CD14-positive monocyte (primary cell): ENCODE data around the gene TTLL4. TPM values are rescaled to one million over a fixed set of nuclear protein-coding genes. Genes with fewer than 3 reads are reported as not detected.

ENCODE experiments used
- DNase-seq, 3 donors: peaks; one replicate each; pipeline ENCODE4 v3.0.0-alpha.2; 2011 to 2022
- H2AFZ ChIP-seq: 2 replicates; pipeline ENCODE4 v1.6.0; 2012; ENCODE audit warnings: mild to moderate bottlenecking, low read depth, low read length, inconsistent platforms; ENCODE audit not compliant: insufficient read depth, poor library complexity, severe bottlenecking
- H3K27ac ChIP-seq, 2 donors: 1 replicate in 1 of 2; 2 replicates in 1 of 2; pipeline ENCODE4 v1.5.1; 2012 to 2013; ENCODE audit warnings: low read length in 2 of 2, control low read depth in 1 of 2, inconsistent platforms in 1 of 2, low read depth in 1 of 2, mild to moderate bottlenecking in 1 of 2
- H3K27me3 ChIP-seq, 2 donors: one replicate each; pipeline versions ENCODE4 v1.6.0 to v1.6.1; 2011 to 2013; ENCODE audit warnings: low read length in 2 of 2; ENCODE audit not compliant: control insufficient read depth in 2 of 2, insufficient read depth in 2 of 2
- H3K36me3 ChIP-seq, 2 donors: replicated peaks in 1 of 2; 1 replicate in 1 of 2; 2 replicates in 1 of 2; pipeline versions ENCODE4 v1.5.1 to v1.6.1; 2012 to 2013; ENCODE audit warnings: low read length in 2 of 2, control low read depth in 1 of 2, inconsistent platforms in 1 of 2, mild to moderate bottlenecking in 1 of 2; ENCODE audit not compliant: insufficient read depth in 2 of 2, control insufficient read depth in 1 of 2
- H3K4me1 ChIP-seq, 2 donors: 1 replicate in 1 of 2; 2 replicates in 1 of 2; pipeline versions ENCODE4 v1.5.1 to v1.6.1; 2012 to 2013; ENCODE audit warnings: low read length in 2 of 2, control low read depth in 1 of 2, inconsistent platforms in 1 of 2, mild to moderate bottlenecking in 1 of 2, moderate library complexity in 1 of 2; ENCODE audit not compliant: insufficient read depth in 2 of 2, control insufficient read depth in 1 of 2
- H3K4me2 ChIP-seq: replicated peaks from 2 replicates; pipeline ENCODE3; 2012; ENCODE audit warnings: low read length, moderate library complexity, mild to moderate bottlenecking; ENCODE audit not compliant: poor library complexity, severe bottlenecking; ENCODE audit errors: extremely low read depth
- H3K4me3 ChIP-seq, 3 experiments: fragments of 200-600 bp in 1 of 3; sonication (generic) in 1 of 3; replicated peaks in 1 of 3; 1 replicate in 2 of 3; 2 replicates in 1 of 3; pipeline ENCODE4 v1.5.1; 2011 to 2013; ENCODE audit warnings: low read length in 3 of 3, mild to moderate bottlenecking in 3 of 3, control low read depth in 2 of 3, low read depth in 2 of 3, inconsistent platforms in 1 of 3, moderate library complexity in 1 of 3
- H3K79me2 ChIP-seq: 2 replicates; pipeline ENCODE4 v1.6.0; 2012; ENCODE audit warnings: mild to moderate bottlenecking, control low read depth, inconsistent platforms, low read length, moderate library complexity; ENCODE audit not compliant: insufficient read depth
- H3K9ac ChIP-seq: 2 replicates; pipeline ENCODE4 v1.6.0; 2017; ENCODE audit warnings: low read length, mild to moderate bottlenecking; ENCODE audit not compliant: insufficient read depth, poor library complexity, severe bottlenecking
- H3K9me3 ChIP-seq, 2 donors: replicated peaks in 1 of 2; 1 replicate in 1 of 2; 2 replicates in 1 of 2; pipeline versions ENCODE4 v1.5.1 to v1.6.1; 2012 to 2013; ENCODE audit warnings: low read length in 2 of 2, control low read depth in 1 of 2; ENCODE audit not compliant: control insufficient read depth in 1 of 2, insufficient read depth in 1 of 2
- H4K20me1 ChIP-seq: 2 replicates; pipeline ENCODE4 v1.6.0; 2012; ENCODE audit warnings: mild to moderate bottlenecking, low read length, control low read depth, moderate library complexity; ENCODE audit not compliant: insufficient read depth
- H3K27ac Mint-ChIP-seq, 7 donors: one replicate each; pipeline ENCODE4 v1.8.0; 2020; ENCODE audit warnings: mild to moderate bottlenecking in 7 of 7, mixed read lengths in 7 of 7, moderate library complexity in 6 of 7, inconsistent platforms in 2 of 7
- H3K27me3 Mint-ChIP-seq, 3 donors: one replicate each; pipeline ENCODE4 v1.8.0; 2021 to 2022; ENCODE audit warnings: low read depth in 3 of 3, mild to moderate bottlenecking in 3 of 3, mixed read lengths in 3 of 3, moderate library complexity in 3 of 3, inconsistent platforms in 1 of 3
- H3K36me3 Mint-ChIP-seq, 2 donors: one replicate each; pipeline ENCODE4 v1.8.0; 2020; ENCODE audit warnings: mixed read lengths in 2 of 2, inconsistent platforms in 1 of 2, mild to moderate bottlenecking in 1 of 2
- H3K4me1 Mint-ChIP-seq: one replicate; pipeline ENCODE4 v1.8.0; 2020; ENCODE audit warnings: mild to moderate bottlenecking, mixed read lengths
- H3K4me3 Mint-ChIP-seq, 2 donors: one replicate each; pipeline ENCODE4 v1.8.0; 2020; ENCODE audit warnings: mild to moderate bottlenecking in 2 of 2, mixed read lengths in 2 of 2, moderate library complexity in 1 of 2
- H3K9me3 Mint-ChIP-seq, 7 donors: one replicate each; pipeline ENCODE4 v1.8.0; 2020 to 2022; ENCODE audit warnings: mixed read lengths in 7 of 7, mild to moderate bottlenecking in 6 of 7, moderate library complexity in 6 of 7, inconsistent platforms in 2 of 7
- CTCF ChIP-seq: fragments of 200-600 bp; IDR thresholded peaks from one replicate; pipeline ENCODE4 v1.8.0; 2022; ENCODE audit warnings: antibody characterized with exemption, mild to moderate bottlenecking
- WGBS: methylation state at CpG from one replicate; pipeline ENCODE4 v1.1.5; 2013; ENCODE audit warnings: missing lambda C conversion rate; ENCODE audit not compliant: insufficient coverage; 5-methylcytosine and 5-hydroxymethylcytosine counted together
- intact Hi-C, 2 donors: fragments of 100-400 bp; cut with micrococcal nuclease; formaldehyde crosslinking; loops; one replicate each; pipeline versions ENCODE4 v1.15.0 to v1.15.1; 2023
- polyA plus RNA-seq, 3 donors: library from polyadenylated mRNA; depleted of rRNA in 1 of 3; unstranded in 2 of 3; stranded (reverse) in 1 of 3; fragments of 300-500 nt in 2 of 3; fragments of >200 nt in 1 of 3; fragmentation: Illumina TruSeq in 2 of 3; gene quantifications; 1 replicate in 2 of 3; 2 replicates in 1 of 3; pipeline ENCODE4 v1.2.3, GENCODE V29; 2012 to 2021

TTLL4 gene
- polyA plus RNA-seq, 3 donors = 13.5 to 90.2 (median 16.3) TPM

GRCh38 chr2:218679119-218679518, 31.5 kb upstream of the TTLL4 start:
- WGBS = 0% methylated on average over 4 of the region's 4 CpGs
- Histone ChIP-seq H3K9ac (no peak overlapping the region), H3K36me3 (no peaks in the 10 kb centered on the region)

GRCh38 chr2:218680061-218680460, 30.6 kb upstream of the TTLL4 start:
- Histone ChIP-seq H4K20me1 (no peaks in the 10 kb centered on the region), H2AFZ (no peak overlapping the region)
- intact Hi-C loops = no loop called here

More at GRCh38 chr2:218679119-218679518, 31.5 kb upstream of the TTLL4 start:
- H3K36me3 Mint-ChIP-seq = peaks cover 7 to 12% of the 10 kb centered on the region in 2 donors
- peak overlapping the region; percentile 21 to 30 for H3K27ac ChIP-seq
- H3K27me3 ChIP-seq = no peaks in the 10 kb centered on the region
- peaks cover 15 to 16% of the 10 kb centered on the region in 2 donors for H3K4me1 ChIP-seq
- peak overlapping the region; percentile 7 to 71 for H3K4me3 Mint-ChIP-seq
- peak overlapping the region; percentile 51 for H3K4me2 ChIP-seq
- peaks cover 17% of the 10 kb centered on the region for H3K4me1 Mint-ChIP-seq
- peak overlapping the region; percentile 83 to 92 (median 88) for H3K27ac Mint-ChIP-seq
- H3K4me3 ChIP-seq = peak overlapping the region in 1 of 3 experiments; percentile 24
- no peaks in the 10 kb centered on the region for H3K9me3 ChIP-seq
- peaks cover 0 to 4% (median 0%) of the 10 kb centered on the region in 3 donors for H3K27me3 Mint-ChIP-seq
- no peaks in the 10 kb centered on the region for H4K20me1 ChIP-seq
- H3K79me2 ChIP-seq = no peaks in the 10 kb centered on the region
- DNase-seq = peak; percentile 87 to 98 (median 95)
- TF ChIP-seq CTCF = no peak
- intact Hi-C loops = loop anchor here in 1 of 2 donors (10.0 kb wide), 1 partner anchor 274 kb away; no protein-coding TSS in a partner anchor
- H3K9me3 Mint-ChIP-seq = peaks cover 0 to 2% (median 0%) of the 10 kb centered on the region in 7 donors
- peak overlapping the region; percentile 56 for H2AFZ ChIP-seq

More at GRCh38 chr2:218680061-218680460, 30.6 kb upstream of the TTLL4 start:
- peak overlapping the region in 3 of 7 donors; percentile 84 to 92 (median 88) for H3K27ac Mint-ChIP-seq
- no peak overlapping the region for H3K4me3 Mint-ChIP-seq
- Histone ChIP-seq H3K79me2 (no peaks in the 10 kb centered on the region), H3K9ac (no peak overlapping the region), H3K27me3 (no peaks in the 10 kb centered on the region), H3K36me3 (no peaks in the 10 kb centered on the region), H3K4me2 (no peak overlapping the region), H3K4me1 (peaks cover 15 to 16% of the 10 kb centered on the region in 2 donors), H3K27ac (no peak overlapping the region), H3K4me3 (no peak overlapping the region), H3K9me3 (no peaks in the 10 kb centered on the region)
- peaks cover 7 to 12% of the 10 kb centered on the region in 2 donors for H3K36me3 Mint-ChIP-seq
- no peak for DNase-seq
- peaks cover 0 to 4% (median 0%) of the 10 kb centered on the region in 3 donors for H3K27me3 Mint-ChIP-seq
- peaks cover 0 to 3% (median 0%) of the 10 kb centered on the region in 7 donors for H3K9me3 Mint-ChIP-seq
- WGBS = 100% methylated on average over 1 of the region's 3 CpGs
- peaks cover 17% of the 10 kb centered on the region for H3K4me1 Mint-ChIP-seq
- no peak for TF ChIP-seq CTCF
